SK-N-SH (cell line): ENCODE results near the gene PTPN5. TPM values are rescaled to one million over a fixed set of nuclear protein-coding genes. Genes with fewer than 3 reads are reported as not detected.

Source experiments
- CTCF ChIA-PET: fragments of 300-600, 350-600 bp; formaldehyde crosslinking; extraction: SDS; loops from one replicate; lab custom pipeline; 2021; lab: Yijun Ruan, JAX
- POLR2A ChIA-PET: fragments of 350-600 bp; sonication (Branson Sonifier 250); formaldehyde crosslinking; extraction: SDS; loops from one replicate; lab custom pipeline; 2020; ENCODE audit warnings: antibody characterized with exemption, inconsistent platforms; lab: Yijun Ruan, JAX
- DNase-seq: peaks from one replicate; pipeline ENCODE4 v3.0.0; 2012
- H2AFZ ChIP-seq: fragments of 200-600 bp; sonication (generic); 2 replicates; pipeline ENCODE4 v1.8.1; 2016; ENCODE audit warnings: antibody characterized with exemption, mild to moderate bottlenecking, low read depth
- H3F3A ChIP-seq: fragments of 200-600 bp; sonication (generic); replicated peaks from 2 replicates; pipeline ENCODE3; 2016; ENCODE audit warnings: antibody characterized with exemption, mild to moderate bottlenecking; ENCODE audit not compliant: insufficient read depth
- H3K27ac ChIP-seq, 2 experiments: fragments of 200-500 bp in 1 of 2; fragments of 200-600 bp in 1 of 2; sonication (Bioruptor generic) in 1 of 2; sonication (generic), shearing (Covaris generic) in 1 of 2; 2 replicates each; pipeline versions ENCODE4 v1.5.1 to v1.6.1; 2014 to 2016; ENCODE audit warnings: low read depth in 2 of 2, inconsistent platforms in 1 of 2, low read length in 1 of 2, mild to moderate bottlenecking in 1 of 2, mixed read lengths in 1 of 2
- H3K27me3 ChIP-seq: fragments of 200-600 bp; sonication (generic), shearing (Covaris generic); 2 replicates; pipeline ENCODE4 v1.6.1; 2016; ENCODE audit warnings: mixed run types; ENCODE audit not compliant: insufficient read depth
- H3K36me3 ChIP-seq, 2 experiments: fragments of 200-500 bp in 1 of 2; fragments of 200-600 bp in 1 of 2; sonication (Bioruptor generic) in 1 of 2; sonication (generic) in 1 of 2; replicated peaks in 1 of 2; 2 replicates each; pipeline versions ENCODE3 to v1.5.1; 2014 to 2016; ENCODE audit warnings: low read length in 1 of 2, mild to moderate bottlenecking in 1 of 2; ENCODE audit not compliant: insufficient read depth in 2 of 2, control insufficient read depth in 1 of 2
- H3K4me1 ChIP-seq, 2 experiments: fragments of 200-500 bp in 1 of 2; fragments of 200-600 bp in 1 of 2; sonication (Bioruptor generic) in 1 of 2; sonication (generic), shearing (Covaris generic) in 1 of 2; 2 replicates each; pipeline versions ENCODE4 v1.5.1 to v1.6.1; 2014 to 2016; ENCODE audit warnings: low read depth in 1 of 2, low read length in 1 of 2, mixed run types in 1 of 2; ENCODE audit not compliant: insufficient read depth in 2 of 2, control insufficient read depth in 1 of 2
- H3K4me2 ChIP-seq: fragments of 200-600 bp; sonication (generic), shearing (Covaris generic); 2 replicates; pipeline ENCODE4 v1.6.1; 2017; ENCODE audit warnings: mixed run types
- H3K4me3 ChIP-seq, 2 experiments: fragments of 200-500 bp in 1 of 2; fragments of 200-600 bp in 1 of 2; sonication (Bioruptor generic) in 1 of 2; sonication (generic), shearing (Covaris generic) in 1 of 2; 2 replicates each; pipeline versions ENCODE4 v1.5.1 to v1.8.1; 2014 to 2016; ENCODE audit warnings: low read depth in 2 of 2, inconsistent platforms in 1 of 2, low read length in 1 of 2, mild to moderate bottlenecking in 1 of 2, mixed read lengths in 1 of 2, moderate library complexity in 1 of 2
- H3K79me2 ChIP-seq: fragments of 200-600 bp; sonication (generic); 2 replicates; pipeline ENCODE4 v1.8.1; 2017; ENCODE audit warnings: mild to moderate bottlenecking; ENCODE audit not compliant: insufficient read depth
- H3K9ac ChIP-seq: fragments of 200-600 bp; sonication (generic); 2 replicates; pipeline ENCODE4 v1.6.1; 2017; ENCODE audit warnings: mixed run types
- H3K9me2 ChIP-seq: fragments of 200-600 bp; sonication (generic); 2 replicates; pipeline ENCODE4 v1.6.1; 2017; ENCODE audit warnings: mixed run types
- H3K9me3 ChIP-seq: fragments of 200-600 bp; sonication (generic); 2 replicates; pipeline ENCODE4 v1.6.1; 2017; ENCODE audit warnings: mixed run types, mild to moderate bottlenecking, moderate library complexity
- H4K20me1 ChIP-seq: fragments of 200-600 bp; sonication (generic); 2 replicates; pipeline ENCODE4 v1.6.1; 2017; ENCODE audit warnings: mild to moderate bottlenecking, mixed run types; ENCODE audit not compliant: insufficient read depth
- CHD2 ChIP-seq: fragments of 150-350 bp; IDR thresholded peaks from 2 replicates; pipeline ENCODE4 v1.6.1; 2018; ENCODE audit warnings: low read length; ENCODE audit not compliant: partially characterized antibody
- CTCF ChIP-seq: fragments of 200-600 bp; sonication (generic); IDR thresholded peaks from 2 replicates; pipeline ENCODE4 v1.6.1; 2017; ENCODE audit warnings: antibody characterized with exemption, mild to moderate bottlenecking, moderate library complexity
- EP300 ChIP-seq, 2 experiments: IDR thresholded peaks; 2 replicates each; pipeline versions ENCODE4 v1.4.0 to v1.6.1; 2012; ENCODE audit warnings: borderline replicate concordance in 1 of 2, low read depth in 1 of 2, low read length in 1 of 2
- FOXM1 ChIP-seq: IDR thresholded peaks from 2 replicates; pipeline ENCODE4 v1.4.0; 2012; ENCODE audit warnings: low read depth, mild to moderate bottlenecking
- GABPA ChIP-seq: IDR thresholded peaks from 2 replicates; pipeline ENCODE4 v1.4.0; 2012; ENCODE audit warnings: low read depth, mild to moderate bottlenecking
- MEF2A ChIP-seq: IDR thresholded peaks from 2 replicates; pipeline ENCODE4 v1.4.0; 2012; ENCODE audit warnings: low read depth, borderline replicate concordance
- NFIC ChIP-seq: IDR thresholded peaks from 2 replicates; pipeline ENCODE4 v1.4.0; 2012; ENCODE audit warnings: borderline replicate concordance
- PBX3 ChIP-seq: IDR thresholded peaks from 2 replicates; pipeline ENCODE4; 2012
- RXRA ChIP-seq: IDR thresholded peaks from 2 replicates; pipeline ENCODE4 v1.4.0; 2012; ENCODE audit warnings: low read depth, mild to moderate bottlenecking, borderline replicate concordance
- TAF1 ChIP-seq: IDR thresholded peaks from 2 replicates; pipeline ENCODE4 v1.6.1; 2012; ENCODE audit warnings: low read depth, mild to moderate bottlenecking, low read length, moderate library complexity, borderline replicate concordance
- TEAD4 ChIP-seq: IDR thresholded peaks from 2 replicates; pipeline ENCODE4 v1.4.0; 2012; ENCODE audit warnings: mild to moderate bottlenecking, borderline replicate concordance; ENCODE audit not compliant: insufficient read depth
- ZBTB33 ChIP-seq: IDR thresholded peaks from 2 replicates; pipeline ENCODE4 v1.4.0; 2012; ENCODE audit warnings: low read depth, borderline replicate concordance
- WGBS: methylation state at CpG from one replicate; pipeline ENCODE4 v1.1.6; 2017; ENCODE audit warnings: low lambda C conversion rate; 5-methylcytosine and 5-hydroxymethylcytosine counted together
- polyA plus RNA-seq, 3 experiments: library from polyadenylated mRNA; depleted of rRNA; stranded (reverse); fragments of >200 nt; gene quantifications; 2 replicates each; pipeline ENCODE4 v1.2.3, GENCODE V29; 2012

The PTPN5 gene
- polyA plus RNA-seq, 1 of the 3 experiments (the other 2 are of a cell fraction), result not detected

- no peak for TF ChIP-seq ZBTB33
- no peak for TF ChIP-seq MEF2A
- no peak for TF ChIP-seq CTCF
- no peak for TF ChIP-seq EP300 (IDR thresholded peaks at IDR 0.05; ENCODE audit: borderline replicate concordance in 1 of 2, low read depth in 1 of 2, low read length in 1 of 2)
- no peak for TF ChIP-seq FOXM1
- no peak for TF ChIP-seq CHD2
Measured at GRCh38 chr11:18731441-18731840, 60.2 kb downstream of the PTPN5 start (continued).

GRCh38 chr11:18730020-18730419 is 61.6 kb downstream of the PTPN5 start:
- POLR2A ChIA-PET, result no interaction called here
- no peak overlapping the region for H2AFZ ChIP-seq
- no peak overlapping the region for H3K4me2 ChIP-seq
- no peaks in the 10 kb centered on the region for H3K36me3 ChIP-seq
- H3K27ac ChIP-seq, result no peak overlapping the region
- no peaks in the 10 kb centered on the region for H3F3A ChIP-seq
- DNase-seq, result no peak
- no peak overlapping the region for H3K4me3 ChIP-seq
- no peaks in the 10 kb centered on the region for H3K79me2 ChIP-seq
- CTCF ChIA-PET, result interaction anchor here (1.8 to 7.2 kb wide), 5 partner anchors 7 to 615 kb away, joined by 5 to 103 read pairs (median 26); no protein-coding TSS in a partner anchor
- no peaks in the 10 kb centered on the region for H4K20me1 ChIP-seq
- no peaks in the 10 kb centered on the region for H3K9me2 ChIP-seq
- H3K4me1 ChIP-seq, result no peaks in the 10 kb centered on the region; a peak in 1 of 4 replicates
- no peaks in the 10 kb centered on the region for H3K9me3 ChIP-seq
- TF ChIP-seq NFIC, result no peak
- TF ChIP-seq TAF1, result no peak
- no peak for TF ChIP-seq PBX3
- TF ChIP-seq GABPA, result no peak
- TF ChIP-seq RXRA, result no peak
- TF ChIP-seq TEAD4, result no peak
- WGBS, result 84% methylated on average over 9 of the region's 9 CpGs
- no peaks in the 10 kb centered on the region for H3K27me3 ChIP-seq
- H3K9ac ChIP-seq, result no peak overlapping the region
